ENCODE results near the gene SERPIND1.

SERPIND1 gene

DNA sequence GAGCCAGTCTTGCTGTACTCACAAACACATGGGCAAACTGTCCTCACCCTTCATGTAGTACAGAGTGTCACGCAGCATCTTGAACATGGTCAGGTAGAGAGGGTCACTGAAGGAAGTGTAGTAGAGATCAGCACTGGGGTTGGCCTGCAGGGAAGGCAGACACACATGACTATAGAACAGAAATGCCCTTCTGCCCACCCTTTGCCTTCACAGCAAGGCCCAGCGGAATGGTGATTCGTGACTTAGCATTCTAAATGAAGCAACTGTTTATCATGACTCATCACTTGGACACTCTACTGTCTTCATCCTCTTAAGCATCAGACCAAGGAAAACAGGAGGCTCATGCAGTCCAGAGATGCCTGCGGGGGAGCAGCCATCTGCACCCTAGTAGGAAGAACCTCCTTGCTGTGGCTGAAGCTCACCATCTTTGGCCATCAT, 33.4 kb downstream of the SERPIND1 start:
- peak; percentile 85 for DNase-seq (ENCODE audit: low read depth)
- TF ChIP-seq, protein P1, sequence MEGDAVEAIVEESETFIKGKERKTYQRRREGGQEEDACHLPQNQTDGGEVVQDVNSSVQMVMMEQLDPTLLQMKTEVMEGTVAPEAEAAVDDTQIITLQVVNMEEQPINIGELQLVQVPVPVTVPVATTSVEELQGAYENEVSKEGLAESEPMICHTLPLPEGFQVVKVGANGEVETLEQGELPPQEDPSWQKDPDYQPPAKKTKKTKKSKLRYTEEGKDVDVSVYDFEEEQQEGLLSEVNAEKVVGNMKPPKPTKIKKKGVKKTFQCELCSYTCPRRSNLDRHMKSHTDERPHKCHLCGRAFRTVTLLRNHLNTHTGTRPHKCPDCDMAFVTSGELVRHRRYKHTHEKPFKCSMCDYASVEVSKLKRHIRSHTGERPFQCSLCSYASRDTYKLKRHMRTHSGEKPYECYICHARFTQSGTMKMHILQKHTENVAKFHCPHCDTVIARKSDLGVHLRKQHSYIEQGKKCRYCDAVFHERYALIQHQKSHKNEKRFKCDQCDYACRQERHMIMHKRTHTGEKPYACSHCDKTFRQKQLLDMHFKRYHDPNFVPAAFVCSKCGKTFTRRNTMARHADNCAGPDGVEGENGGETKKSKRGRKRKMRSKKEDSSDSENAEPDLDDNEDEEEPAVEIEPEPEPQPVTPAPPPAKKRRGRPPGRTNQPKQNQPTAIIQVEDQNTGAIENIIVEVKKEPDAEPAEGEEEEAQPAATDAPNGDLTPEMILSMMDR (IDR thresholded peaks at IDR 0.05; ENCODE audit: low read depth, low read length) = no peak
- no peak for TF ChIP-seq POLR2A (IDR thresholded peaks at IDR 0.05; ENCODE audit: extremely low read depth, insufficient read length)
- TF ChIP-seq MYC (IDR thresholded peaks at IDR 0.05; ENCODE audit: low read depth, low read length) = no peak
- TF ChIP-seq, protein P2, sequence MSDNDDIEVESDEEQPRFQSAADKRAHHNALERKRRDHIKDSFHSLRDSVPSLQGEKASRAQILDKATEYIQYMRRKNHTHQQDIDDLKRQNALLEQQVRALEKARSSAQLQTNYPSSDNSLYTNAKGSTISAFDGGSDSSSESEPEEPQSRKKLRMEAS (IDR thresholded peaks at IDR 0.05; ENCODE audit: low read depth, low read length) = no peak
- H3K4me3 ChIP-seq (ENCODE audit: low read depth, low read length) = no peak overlapping the region

DNA sequence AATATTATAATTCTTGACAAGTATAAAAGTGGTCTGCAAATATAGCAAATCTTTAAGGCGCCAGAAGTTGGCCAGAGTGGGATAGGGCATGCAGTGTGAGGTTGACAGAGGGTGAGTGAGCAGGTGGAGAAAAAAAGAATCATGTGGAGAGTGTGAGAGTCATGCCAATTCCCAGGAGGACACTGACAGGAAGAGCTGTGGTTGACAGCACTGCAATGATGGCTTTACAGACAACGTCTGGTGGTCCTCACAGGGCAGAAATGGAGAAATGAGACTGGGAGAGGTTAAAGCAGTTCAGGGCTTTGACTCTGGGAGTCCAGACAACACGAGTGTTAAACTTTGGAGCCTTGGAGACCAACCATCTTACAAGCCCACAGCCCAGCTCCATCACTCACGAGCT, 34.9 kb downstream of the SERPIND1 start:
- TF ChIP-seq, protein P1 (IDR thresholded peaks at IDR 0.05; ENCODE audit: low read depth, low read length) = no peak
- TF ChIP-seq MYC (IDR thresholded peaks at IDR 0.05; ENCODE audit: low read depth, low read length) = no peak
- TF ChIP-seq, protein P2 (IDR thresholded peaks at IDR 0.05; ENCODE audit: low read depth, low read length) = no peak
- TF ChIP-seq POLR2A (IDR thresholded peaks at IDR 0.05; ENCODE audit: extremely low read depth, insufficient read length) = no peak
- no peak overlapping the region for H3K4me3 ChIP-seq (ENCODE audit: low read depth, low read length)
- DNase-seq (ENCODE audit: low read depth) = peak; percentile 80

DNA sequence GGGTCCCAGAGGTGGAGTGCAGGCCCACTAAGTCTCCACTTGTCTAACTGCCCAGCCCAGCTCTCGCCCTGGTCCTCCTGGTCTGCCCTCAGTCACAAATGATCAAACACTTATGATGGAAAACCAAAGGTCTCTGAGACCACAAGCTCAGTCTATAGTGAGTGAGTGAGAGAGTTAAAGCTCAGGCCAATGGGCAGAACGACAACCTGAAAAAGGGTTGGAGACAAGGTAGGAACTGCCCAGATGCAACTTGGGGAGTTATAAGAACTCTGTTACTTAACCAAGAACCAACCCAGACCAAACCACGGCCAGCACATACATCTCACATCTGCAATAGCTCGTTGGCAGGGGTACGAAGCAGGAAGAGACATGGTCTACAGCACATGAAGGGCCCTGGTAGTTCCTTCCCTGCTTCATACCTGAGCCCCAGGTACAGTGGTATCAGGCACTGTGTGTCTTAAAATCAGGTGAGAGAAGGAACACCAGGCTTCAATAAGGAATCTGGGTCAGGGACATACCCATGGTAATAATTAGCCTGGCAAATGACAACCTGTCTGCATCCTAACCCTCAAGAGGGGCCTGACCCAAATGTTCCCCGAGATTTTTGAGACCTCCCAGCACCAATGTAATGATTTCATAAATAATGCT, 35.7 kb downstream of the SERPIND1 start:
- no peak overlapping the region for H3K4me3 ChIP-seq (ENCODE audit: low read depth, low read length)
- no peak for DNase-seq (ENCODE audit: low read depth)
- no peak for TF ChIP-seq POLR2A (IDR thresholded peaks at IDR 0.05; ENCODE audit: extremely low read depth, insufficient read length)
- TF ChIP-seq, protein P1 (IDR thresholded peaks at IDR 0.05; ENCODE audit: low read depth, low read length) = no peak
- no peak for TF ChIP-seq MYC (IDR thresholded peaks at IDR 0.05; ENCODE audit: low read depth, low read length)
- TF ChIP-seq, protein P2 (IDR thresholded peaks at IDR 0.05; ENCODE audit: low read depth, low read length) = no peak

DNA sequence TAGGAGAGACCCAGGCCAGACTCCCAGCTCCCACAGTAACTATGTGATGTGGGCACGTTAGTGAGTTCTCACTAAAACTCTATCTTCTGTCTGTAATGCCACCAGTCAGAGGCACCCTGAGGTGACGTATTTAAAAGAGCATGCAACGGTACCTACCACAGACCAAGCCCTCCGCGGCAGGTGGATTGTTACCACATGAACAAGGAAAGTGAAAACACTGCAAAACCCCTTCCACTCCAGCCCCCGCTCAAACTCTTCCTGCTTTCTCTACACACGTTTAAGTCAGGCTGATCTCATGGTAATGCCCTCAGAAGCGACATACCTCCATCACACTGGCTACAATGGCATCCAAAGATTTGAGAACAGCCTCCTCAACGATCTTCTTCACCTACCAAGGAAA, 36.7 kb downstream of the SERPIND1 start:
- no peak for TF ChIP-seq MYC (IDR thresholded peaks at IDR 0.05; ENCODE audit: low read depth, low read length)
- TF ChIP-seq, protein P1 (IDR thresholded peaks at IDR 0.05; ENCODE audit: low read depth, low read length) = no peak
- TF ChIP-seq, protein P2 (IDR thresholded peaks at IDR 0.05; ENCODE audit: low read depth, low read length) = no peak
- TF ChIP-seq POLR2A (IDR thresholded peaks at IDR 0.05; ENCODE audit: extremely low read depth, insufficient read length) = no peak
- H3K4me3 ChIP-seq (ENCODE audit: low read depth, low read length) = no peak overlapping the region
- DNase-seq (ENCODE audit: low read depth) = no peak

DNA sequence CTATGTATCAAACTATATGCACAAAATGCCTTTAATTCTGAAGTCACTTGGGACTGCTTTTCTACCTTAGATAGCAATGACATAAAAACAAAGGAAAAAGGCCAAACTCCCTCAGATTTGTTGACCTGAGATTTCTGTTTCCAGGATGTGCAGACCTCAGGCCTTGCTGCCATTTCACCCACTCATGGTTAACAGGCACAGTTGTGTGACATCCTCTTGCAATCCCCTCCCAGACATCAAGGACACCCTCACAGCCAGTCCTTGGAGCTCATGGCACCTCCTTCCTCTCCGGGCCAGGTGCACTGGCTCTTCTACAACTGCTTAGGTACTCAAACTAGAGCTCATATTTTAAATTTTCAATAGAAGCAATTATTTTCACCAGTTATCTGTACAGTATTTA, 37.3 kb downstream of the SERPIND1 start:
- H3K4me3 ChIP-seq (ENCODE audit: low read depth, low read length) = no peak overlapping the region
- no peak for TF ChIP-seq MYC (IDR thresholded peaks at IDR 0.05; ENCODE audit: low read depth, low read length)
- TF ChIP-seq, protein P2 (IDR thresholded peaks at IDR 0.05; ENCODE audit: low read depth, low read length) = no peak
- no peak for TF ChIP-seq POLR2A (IDR thresholded peaks at IDR 0.05; ENCODE audit: extremely low read depth, insufficient read length)
- TF ChIP-seq, protein P1 (IDR thresholded peaks at IDR 0.05; ENCODE audit: low read depth, low read length) = no peak
- DNase-seq (ENCODE audit: low read depth) = no peak

Measured in NB4 (cell line).